Testis (tissue), 3 donors: ENCODE measurements around the gene PTGDS. TPM values are rescaled to one million over a fixed set of nuclear protein-coding genes. Genes with fewer than 3 reads are reported as not detected.
A peak's percentile ranks its signal among the peaks of the same experiment; 100 is the strongest.

Experiments
- DNase-seq: peaks from one replicate; pipeline ENCODE4 v3.0.0-alpha.2; 2019
- H3K27ac ChIP-seq, 2 donors: fragments of 200-600 bp; sonication (generic); one replicate each; pipeline ENCODE4 v1.5.1; 2019
- H3K27me3 ChIP-seq: fragments of 200-600 bp; sonication (generic); one replicate; pipeline ENCODE4 v1.5.1; 2019
- H3K36me3 ChIP-seq: fragments of 200-600 bp; sonication (generic); one replicate; pipeline ENCODE4 v1.5.1; 2017; ENCODE audit warnings: low read depth; ENCODE audit errors: missing control alignments
- H3K4me1 ChIP-seq: fragments of 200-600 bp; sonication (generic); one replicate; pipeline ENCODE4 v1.5.1; 2019
- H3K4me3 ChIP-seq, 2 donors: fragments of 200-600 bp; sonication (generic); one replicate each; pipeline ENCODE4 v1.5.1; 2017 to 2019
- H3K9me3 ChIP-seq: fragments of 200-600 bp; sonication (generic); one replicate; pipeline ENCODE4 v1.5.1; 2017
- CTCF ChIP-seq, 3 experiments: fragments of 450-650 bp in 2 of 3; fragments of 200-600 bp in 1 of 3; sonication (generic) in 1 of 3; IDR thresholded peaks; one replicate each; pipeline ENCODE4 v1.5.1; 2016 to 2019; ENCODE audit warnings: antibody characterized with exemption in 3 of 3, mild to moderate bottlenecking in 2 of 3, moderate library complexity in 1 of 3
- POLR2A ChIP-seq: fragments of 450-650 bp; IDR thresholded peaks from one replicate; pipeline ENCODE4 v1.6.1; 2017; ENCODE audit warnings: antibody characterized with exemption, mild to moderate bottlenecking, moderate library complexity
- WGBS, 2 donors: methylation state at CpG; one replicate each; pipeline ENCODE4 v1.1.5; 2018; 5-methylcytosine and 5-hydroxymethylcytosine counted together
- intact Hi-C: fragments of 100-400 bp; cut with DNase I; formaldehyde crosslinking; loops from one replicate; pipeline ENCODE4 v1.15.1; 2023; ENCODE audit warnings: low total_unique reads
- polyA plus RNA-seq: library from polyadenylated mRNA; stranded (reverse); fragments of 350-450 nt; fragmentation: Illumina TruSeq; extraction: RNeasy Lipid Tissue Mini Kit (QIAGEN cat#74804); gene quantifications from one replicate; pipeline ENCODE4 v1.2.3, GENCODE V29; 2014; ENCODE audit warnings: low read depth, low replicate concordance; ENCODE audit not compliant: insufficient read depth
- total RNA-seq, 2 donors: library from RNA; depleted of rRNA; stranded (reverse); fragments of >200 nt; gene quantifications; one replicate each; pipeline ENCODE4 v1.2.3, GENCODE V29; 2016

Gene PTGDS
- total and polyA plus RNA-seq, 3 donors from 2014 or later = 4,976 to 5,948 (median 5,554) TPM

GRCh38 chr9:137021568-137021978, 44.3 kb downstream of the PTGDS start:
- DNase-seq = no peak
- WGBS, 2 donors = 79 to 94% methylated on average over 3 to 6 of the region's 6 CpGs
- no peaks in the 10 kb centered on the region for H3K9me3 ChIP-seq
- H3K4me1 ChIP-seq = peaks cover 7% of the 10 kb centered on the region
- H3K27ac ChIP-seq = no peak overlapping the region
- intact Hi-C loops = no loop called here
- no peak for TF ChIP-seq POLR2A
- no peak for TF ChIP-seq CTCF (IDR thresholded peaks at IDR 0.05)
- H3K36me3 ChIP-seq = no peaks in the 10 kb centered on the region
- H3K27me3 ChIP-seq = no peaks in the 10 kb centered on the region
- no peak overlapping the region for H3K4me3 ChIP-seq

- DNase-seq = peak; percentile 63
- no peak overlapping the region for H3K27ac ChIP-seq
- intact Hi-C loops = no loop called here
Observed at GRCh38 chr9:137021979-137022661, 44.8 kb downstream of the PTGDS start.

GRCh38 chr9:137022662-137023008, 45.3 kb downstream of the PTGDS start:
- intact Hi-C loops = no loop called here
- no peaks in the 10 kb centered on the region for H3K36me3 ChIP-seq
- no peak overlapping the region for H3K27ac ChIP-seq
- no peaks in the 10 kb centered on the region for H3K27me3 ChIP-seq
- H3K4me3 ChIP-seq = no peak overlapping the region
- no peak for DNase-seq
- H3K4me1 ChIP-seq = peaks cover 15% of the 10 kb centered on the region
- no peaks in the 10 kb centered on the region for H3K9me3 ChIP-seq
- TF ChIP-seq POLR2A = no peak
- no peak for TF ChIP-seq CTCF (IDR thresholded peaks at IDR 0.05)
- WGBS, 2 donors = 83 to 95% methylated on average over 9 to 22 of the region's 23 CpGs

More at GRCh38 chr9:137021979-137022661, 44.8 kb downstream of the PTGDS start:
- WGBS, 2 donors = 69 to 86% methylated on average over 10 to 30 of the region's 30 CpGs
- Histone ChIP-seq H3K4me1 (peaks cover 12% of the 10 kb centered on the region), H3K4me3 (no peak overlapping the region), H3K27me3 (no peaks in the 10 kb centered on the region), H3K36me3 (no peaks in the 10 kb centered on the region), H3K9me3 (no peaks in the 10 kb centered on the region)
- no peak for TF ChIP-seq CTCF (IDR thresholded peaks at IDR 0.05)
- no peak for TF ChIP-seq POLR2A

- Histone ChIP-seq H3K27me3 (no peaks in the 10 kb centered on the region), H3K4me1 (peaks cover 15% of the 10 kb centered on the region), H3K27ac (no peak overlapping the region), H3K4me3 (no peak overlapping the region), H3K9me3 (no peaks in the 10 kb centered on the region), H3K36me3 (no peaks in the 10 kb centered on the region)
- TF ChIP-seq CTCF (IDR thresholded peaks at IDR 0.05) (no peak), POLR2A (no peak)
- DNase-seq = no peak
- intact Hi-C loops = no loop called here
- 77 to 82% methylated on average over 7 of the region's 7 CpGs for WGBS, 2 donors
Observed at GRCh38 chr9:137023157-137023556, 45.9 kb downstream of the PTGDS start.

GRCh38 chr9:137023583-137023991, 46.3 kb downstream of the PTGDS start:
- no peaks in the 10 kb centered on the region for H3K36me3 ChIP-seq
- no peak overlapping the region for H3K4me3 ChIP-seq
- WGBS, 2 donors = 67 to 89% methylated on average over 11 to 15 of the region's 15 CpGs
- no peak overlapping the region for H3K27ac ChIP-seq
- intact Hi-C loops = no loop called here
- peaks cover 17% of the 10 kb centered on the region for H3K4me1 ChIP-seq
- no peaks in the 10 kb centered on the region for H3K9me3 ChIP-seq
- TF ChIP-seq CTCF (IDR thresholded peaks at IDR 0.05) (no peak), POLR2A (no peak)
- DNase-seq = no peak
- H3K27me3 ChIP-seq = no peaks in the 10 kb centered on the region
